Posterior cingulate gyrus (tissue), 11 donors: Measurements from ENCODE around the gene TMEM151B.

Experiments used
- DNase-seq, 10 donors: peaks; one replicate each; pipeline versions ENCODE4 v3.0.0 to v3.0.0-alpha.2; 2020 to 2021; ENCODE audit warnings: mixed read lengths in 3 of 10
- intact Hi-C: fragments of 100-400 bp; cut with DNase I; formaldehyde crosslinking; loops from one replicate; pipeline ENCODE4 v1.15.1; 2023

TMEM151B gene

DNA sequence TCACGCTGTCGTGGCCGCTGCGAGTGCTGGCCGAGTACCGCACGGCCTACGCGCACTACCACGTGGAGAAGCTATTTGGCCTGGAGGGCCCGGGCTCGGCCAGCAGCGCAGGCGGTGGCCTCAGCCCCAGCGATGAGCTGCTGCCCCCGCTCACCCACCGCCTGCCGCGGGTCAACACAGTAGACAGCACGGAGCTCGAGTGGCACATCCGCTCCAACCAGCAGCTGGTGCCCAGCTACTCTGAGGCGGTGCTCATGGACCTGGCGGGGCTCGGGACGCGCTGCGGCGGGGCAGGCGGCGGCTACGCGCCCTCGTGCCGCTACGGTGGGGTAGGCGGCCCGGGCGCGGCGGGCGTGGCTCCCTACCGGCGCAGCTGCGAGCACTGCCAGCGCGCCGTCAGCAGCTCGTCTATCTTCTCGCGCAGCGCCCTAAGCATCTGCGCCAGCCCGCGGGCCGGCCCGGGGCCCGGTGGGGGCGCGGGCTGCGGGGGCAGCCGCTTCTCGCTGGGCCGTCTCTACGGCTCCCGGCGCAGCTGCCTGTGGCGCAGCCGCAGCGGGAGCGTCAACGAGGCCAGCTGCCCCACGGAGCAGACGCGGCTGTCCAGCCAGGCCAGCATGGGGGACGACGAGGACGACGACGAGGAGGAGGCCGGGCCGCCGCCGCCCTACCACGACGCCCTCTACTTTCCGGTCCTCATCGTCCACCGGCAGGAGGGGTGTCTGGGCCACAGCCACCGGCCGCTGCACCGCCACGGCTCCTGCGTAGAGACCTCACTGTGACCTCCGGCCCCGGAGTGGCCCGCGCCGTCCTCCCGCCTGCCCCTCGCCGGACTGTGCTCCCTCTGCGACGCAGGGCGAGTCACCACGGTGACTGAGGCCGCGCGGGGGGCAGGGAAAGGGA lies 5.7 kb downstream of the TMEM151B start:
- DNase-seq, result peak in 2 of 10 donors; percentile 59 to 85
- intact Hi-C loops, result no loop called here

GRCh38 chr6:44276667-44277640 lies 6.7 kb downstream of the TMEM151B start:
- intact Hi-C loops, result no loop called here
- peak in 1 of 10 donors; percentile 48 for DNase-seq

GRCh38 chr6:44277763-44278162 lies 7.5 kb downstream of the TMEM151B start:
- intact Hi-C loops, result no loop called here
- peak in 1 of 10 donors; percentile 58 for DNase-seq

- intact Hi-C loops, result no loop called here
- peak in 1 of 10 donors; percentile 88 for DNase-seq
These were observed 8.1 kb downstream of the TMEM151B start for GRCh38 chr6:44278315-44278714.

GRCh38 chr6:44278774-44279697 lies 8.8 kb downstream of the TMEM151B start:
- peak in 1 of 10 donors; percentile 66 for DNase-seq
- intact Hi-C loops, result no loop called here

- peak in 1 of 10 donors; percentile 43 for DNase-seq
- intact Hi-C loops, result no loop called here
These were observed 13.9 kb downstream of the TMEM151B start for GRCh38 chr6:44284121-44284520.

DNA sequence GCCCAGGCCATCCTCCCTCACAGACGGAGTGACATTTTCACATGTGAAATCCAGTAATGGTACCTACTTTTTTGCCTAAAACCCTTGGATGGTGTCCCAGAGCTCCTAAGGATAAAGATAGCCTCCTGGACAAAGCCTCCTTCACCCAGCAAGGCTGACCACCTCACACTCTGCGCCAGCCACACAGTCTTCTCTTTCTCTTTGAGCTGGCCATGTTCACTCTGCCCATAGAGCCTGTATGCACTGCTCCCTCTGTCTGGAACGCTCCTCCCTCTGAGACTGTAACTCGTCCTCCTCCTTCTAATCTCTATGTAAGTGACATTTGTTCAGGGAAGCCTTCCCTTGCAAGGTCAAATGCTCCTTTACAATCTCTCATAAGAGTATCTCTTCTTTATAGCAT lies 14.6 kb downstream of the TMEM151B start:
- DNase-seq, result no peak
- intact Hi-C loops, result no loop called here

GRCh38 chr6:44285552-44286284 lies 15.5 kb downstream of the TMEM151B start:
- intact Hi-C loops, result no loop called here
- peak in 1 of 10 donors; percentile 76 for DNase-seq

- intact Hi-C loops, result no loop called here
- DNase-seq, result peak in 1 of 10 donors; percentile 29
These were observed 16.0 kb downstream of the TMEM151B start for GRCh38 chr6:44286285-44286565.

GRCh38 chr6:44286747-44287146 lies 16.5 kb downstream of the TMEM151B start:
- no peak for DNase-seq
- intact Hi-C loops, result no loop called here

DNA sequence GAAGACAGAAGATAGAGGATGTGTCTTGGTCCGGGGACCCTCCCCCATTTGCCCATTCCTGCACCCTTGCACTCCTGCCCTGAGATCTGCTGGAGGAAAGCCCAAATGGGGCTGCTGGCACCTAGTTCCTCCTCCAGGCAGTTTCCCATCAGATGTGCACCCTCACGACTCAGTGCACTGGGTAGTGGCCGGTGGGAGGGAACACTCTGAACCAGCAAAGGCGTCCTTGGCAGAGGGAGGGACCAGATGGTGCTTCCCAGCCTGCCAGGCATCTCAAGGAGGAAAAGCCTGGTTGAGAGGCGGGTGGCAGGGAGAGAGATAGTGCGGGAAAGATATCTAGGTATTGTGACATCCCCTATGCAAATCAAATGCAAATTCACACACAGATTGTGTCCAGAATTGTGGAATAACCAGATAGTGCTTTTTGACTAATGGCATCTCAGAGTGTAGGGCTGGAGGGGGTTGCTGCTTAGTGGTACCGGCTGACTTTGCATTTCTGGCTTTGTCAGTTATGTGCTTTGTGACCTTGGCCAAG lies 19.5 kb downstream of the TMEM151B start:
- intact Hi-C loops, result no loop called here
- DNase-seq, result peak in 9 of 10 donors; percentile 43 to 97 (median 76)

GRCh38 chr6:44291841-44292240 lies 21.6 kb downstream of the TMEM151B start:
- DNase-seq, result peak in 3 of 10 donors; percentile 64 to 67 (median 65)
- intact Hi-C loops, result no loop called here

DNA sequence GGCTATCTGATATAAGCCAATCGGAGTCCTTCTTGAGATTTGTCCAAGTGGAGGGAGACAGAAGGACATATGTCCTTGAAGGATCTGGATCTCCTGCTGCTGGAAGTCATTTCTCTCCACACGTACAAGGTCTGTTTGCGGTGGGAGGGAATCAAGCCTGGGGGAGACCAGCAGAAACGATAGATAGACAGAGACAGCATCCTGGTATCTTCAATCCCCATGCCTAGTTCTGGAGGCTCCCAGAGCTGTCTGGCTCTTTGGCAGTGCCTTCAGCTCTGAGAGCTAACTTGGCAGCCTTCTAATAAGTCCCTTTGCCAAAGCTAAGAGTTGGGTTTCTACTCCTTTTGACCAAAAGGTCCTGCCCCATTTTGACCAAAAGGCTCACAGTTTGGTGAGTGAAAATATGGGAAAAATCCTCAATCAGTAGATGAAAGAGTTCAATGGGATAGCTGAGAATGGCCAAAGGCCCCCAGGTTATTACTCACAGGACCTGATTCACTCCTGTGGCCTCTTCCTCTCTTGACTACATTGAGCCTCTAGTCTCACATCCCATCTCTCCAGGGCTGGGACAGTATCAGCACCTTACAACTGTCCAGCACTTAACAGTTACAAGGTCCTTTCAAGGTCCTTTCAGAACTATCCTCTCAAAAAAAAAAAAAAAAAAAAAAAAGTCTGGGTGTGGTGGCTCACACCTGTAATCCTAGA lies 22.6 kb downstream of the TMEM151B start:
- DNase-seq, result peak in 2 of 10 donors; percentile 18 to 82
- intact Hi-C loops, result no loop called here

DNA sequence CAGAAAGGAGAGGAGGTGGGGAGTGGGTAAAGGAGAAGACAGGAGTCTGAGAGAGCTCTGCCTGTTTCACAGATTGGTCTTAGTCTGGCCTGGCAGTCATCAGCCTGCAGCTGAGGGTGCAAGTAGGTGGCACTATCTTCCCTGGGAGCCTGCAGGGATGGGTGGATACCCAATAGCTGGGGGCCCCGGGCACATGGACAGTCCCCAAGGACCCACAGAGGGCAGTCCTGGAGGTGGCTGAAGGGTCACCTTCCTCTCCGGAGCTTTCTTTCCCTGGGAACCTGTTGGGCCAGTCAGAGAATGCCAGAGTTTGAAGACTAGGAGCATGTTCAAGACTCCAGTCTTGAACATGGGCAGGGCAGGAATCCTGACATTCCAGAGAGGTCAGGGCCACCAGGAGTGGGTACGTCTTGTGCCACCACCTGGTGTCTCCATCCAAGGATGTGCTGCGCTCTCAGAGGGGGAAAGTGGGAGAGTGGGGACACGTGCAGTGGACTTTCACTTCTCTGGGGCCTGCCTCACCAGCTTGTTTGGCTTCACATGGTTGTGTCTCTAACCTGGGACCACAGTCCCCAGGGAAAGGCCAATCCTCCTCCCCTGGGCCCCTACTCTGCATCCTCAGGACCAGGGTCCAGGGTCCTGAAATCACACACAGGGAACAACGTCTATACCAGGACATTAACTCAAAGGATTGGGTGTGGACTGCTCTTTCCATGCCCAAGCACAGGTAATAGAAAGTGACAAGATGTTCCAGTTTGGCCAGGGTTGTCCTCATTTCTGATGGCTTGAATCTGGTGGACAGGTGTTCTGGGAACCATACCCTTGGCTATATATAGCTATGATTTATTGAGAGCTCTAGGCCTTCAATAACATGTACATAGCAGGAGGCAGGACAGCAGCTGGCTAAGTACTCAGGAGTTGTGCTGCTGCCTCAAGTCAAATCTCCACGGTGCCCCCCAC lies 24.9 kb downstream of the TMEM151B start:
- DNase-seq, result peak in 4 of 10 donors; percentile 5 to 58 (median 46)
- intact Hi-C loops, result no loop called here

DNA sequence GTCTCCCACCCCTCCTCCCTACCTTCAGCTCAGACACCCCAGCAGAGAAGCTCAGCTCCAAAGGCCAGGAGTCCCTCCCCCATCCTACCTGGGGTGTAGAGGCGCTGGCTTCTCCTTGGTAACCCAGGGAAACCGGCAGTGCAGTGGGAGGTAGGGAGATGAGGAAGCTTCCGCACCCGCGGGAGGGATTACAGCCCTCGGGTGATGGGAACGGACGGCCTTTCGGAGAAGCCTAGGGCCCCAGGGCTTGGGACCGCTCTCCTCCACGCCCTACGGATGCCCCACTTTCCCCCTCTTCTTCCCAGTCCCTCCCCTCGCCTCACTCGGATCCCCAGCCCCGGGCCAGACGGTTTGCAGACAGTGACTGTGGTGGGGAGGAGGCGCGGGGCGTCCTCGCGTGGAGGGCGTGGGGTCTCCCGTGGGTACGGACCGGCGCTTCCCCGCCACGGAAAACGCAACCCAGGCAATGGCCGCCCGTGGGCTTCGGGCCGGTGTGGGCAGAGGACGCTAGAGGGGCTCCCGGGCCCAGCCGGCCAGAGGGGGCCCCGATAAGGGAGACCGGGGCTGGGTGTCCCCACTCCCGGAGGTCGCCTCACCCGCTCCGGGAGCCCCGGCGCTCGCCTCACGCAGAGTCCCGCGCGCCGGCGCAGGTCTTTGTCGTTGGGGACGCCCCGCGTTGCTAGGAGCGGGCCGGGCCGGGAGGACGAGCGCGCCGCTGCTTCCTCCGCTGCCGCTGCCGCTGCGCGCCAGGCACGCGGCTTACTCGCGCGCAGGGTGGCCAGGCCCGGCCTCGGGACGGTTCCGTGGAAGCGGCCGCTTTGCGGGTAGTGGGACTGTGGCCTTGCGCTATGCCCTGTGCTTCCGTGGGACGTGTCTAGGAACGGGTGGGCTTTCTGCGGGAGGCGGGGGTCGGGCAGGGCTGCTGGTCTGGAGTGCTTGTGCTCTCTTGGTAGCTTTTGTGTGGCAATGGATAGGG lies 27.1 kb downstream of the TMEM151B start:
- peak in 9 of 10 donors; percentile 51 to 96 (median 70) for DNase-seq
- intact Hi-C loops, result no loop called here
